Measurements from ENCODE around the gene CEP350.
"Not testable (repeated sequence)": the region's sequence is repeated elsewhere in the genome, so short reads cannot be mapped to it uniquely, and the experiment has no call there.

CEP350 gene

GRCh38 chr1:180003026-180003695 lies 48.6 kb downstream of the CEP350 start:
- Mint-ChIP-seq H3K9me3 (peaks cover 2% of the 10 kb centered on the region), H3K36me3 (ENCODE audit: low read depth) (peaks cover 35% of the 10 kb centered on the region), H3K4me1 (peaks cover 6% of the 10 kb centered on the region), H3K27me3 (ENCODE audit: low read depth) (no peaks in the 10 kb centered on the region), H3K4me3 (no peak overlapping the region), H3K27ac (no peak overlapping the region)
- no peak for TF ChIP-seq CTCF (IDR thresholded peaks at IDR 0.05; ENCODE audit: unreplicated experiment in 3 of 3)

- peaks cover 39% of the 10 kb centered on the region for H3K36me3 Mint-ChIP-seq (ENCODE audit: low read depth)
- not testable (repeated sequence) for H3K4me3 Mint-ChIP-seq; H3K4me1 Mint-ChIP-seq; H3K27me3 Mint-ChIP-seq (ENCODE audit: low read depth); H3K27ac Mint-ChIP-seq; H3K9me3 Mint-ChIP-seq
Observed at GRCh38 chr1:180006762-180007161, 52.2 kb downstream of the CEP350 start.

- no peak overlapping the region for H3K4me3 Mint-ChIP-seq
- no peaks in the 10 kb centered on the region for H3K4me1 Mint-ChIP-seq
- no peaks in the 10 kb centered on the region for H3K27me3 Mint-ChIP-seq (ENCODE audit: low read depth)
- H3K27ac Mint-ChIP-seq = no peak overlapping the region
- no peak for TF ChIP-seq CTCF (IDR thresholded peaks at IDR 0.05; ENCODE audit: unreplicated experiment in 3 of 3)
- H3K9me3 Mint-ChIP-seq = no peaks in the 10 kb centered on the region
- peaks cover 68% of the 10 kb centered on the region for H3K36me3 Mint-ChIP-seq (ENCODE audit: low read depth)
Observed at GRCh38 chr1:180020017-180020416, 65.4 kb downstream of the CEP350 start.

- no peak for TF ChIP-seq CTCF (IDR thresholded peaks at IDR 0.05; ENCODE audit: unreplicated experiment in 3 of 3)
- Mint-ChIP-seq H3K4me3 (no peak overlapping the region), H3K27ac (no peak overlapping the region)
Observed at GRCh38 chr1:180026556-180026955, 71.9 kb downstream of the CEP350 start.

GRCh38 chr1:180027949-180028445 lies 73.4 kb downstream of the CEP350 start:
- H3K27ac Mint-ChIP-seq = no peak overlapping the region
- no peaks in the 10 kb centered on the region for H3K4me1 Mint-ChIP-seq
- H3K36me3 Mint-ChIP-seq (ENCODE audit: low read depth) = peaks cover 37% of the 10 kb centered on the region

More at GRCh38 chr1:180026556-180026955, 71.9 kb downstream of the CEP350 start:
- Mint-ChIP-seq H3K9me3 (no peaks in the 10 kb centered on the region), H3K36me3 (ENCODE audit: low read depth) (peaks cover 46% of the 10 kb centered on the region), H3K4me1 (no peaks in the 10 kb centered on the region), H3K27me3 (ENCODE audit: low read depth) (no peaks in the 10 kb centered on the region)

GRCh38 chr1:180028864-180029263 lies 74.3 kb downstream of the CEP350 start:
- peaks cover 39% of the 10 kb centered on the region for H3K36me3 Mint-ChIP-seq (ENCODE audit: low read depth)
- no peak overlapping the region for H3K4me3 Mint-ChIP-seq
- H3K9me3 Mint-ChIP-seq = no peaks in the 10 kb centered on the region
- H3K27me3 Mint-ChIP-seq (ENCODE audit: low read depth) = no peaks in the 10 kb centered on the region
- no peaks in the 10 kb centered on the region for H3K4me1 Mint-ChIP-seq
- no peak overlapping the region for H3K27ac Mint-ChIP-seq
- TF ChIP-seq CTCF (IDR thresholded peaks at IDR 0.05; ENCODE audit: unreplicated experiment in 3 of 3) = peak in 1 of 3 experiments; percentile 17

More at GRCh38 chr1:180027949-180028445, 73.4 kb downstream of the CEP350 start:
- no peak overlapping the region for H3K4me3 Mint-ChIP-seq
- no peak for TF ChIP-seq CTCF (IDR thresholded peaks at IDR 0.05; ENCODE audit: unreplicated experiment in 3 of 3)
- H3K9me3 Mint-ChIP-seq = no peaks in the 10 kb centered on the region
- no peaks in the 10 kb centered on the region for H3K27me3 Mint-ChIP-seq (ENCODE audit: low read depth)
